CD8-positive, alpha-beta memory T cell (primary cell): Measurements from ENCODE around the gene ENTHD1. TPM values are rescaled to one million over a fixed set of nuclear protein-coding genes. Genes with fewer than 3 reads are reported as not detected.
A peak's percentile ranks its signal among the peaks of the same experiment; 100 is the strongest.

Source experiments
- CTCF ChIA-PET: fragments of 350-600 bp; sonication (Branson Sonifier 250); formaldehyde crosslinking; loops from one replicate; lab custom pipeline; 2021; ENCODE audit warnings: antibody characterized with exemption; lab: Charles Lee
- POLR2A ChIA-PET: fragments of 350-600 bp; sonication (Branson Sonifier 250); formaldehyde crosslinking; loops from one replicate; lab custom pipeline; 2021; ENCODE audit warnings: antibody characterized with exemption; lab: Charles Lee
- DNase-seq, 5 donors: peaks; one replicate each; pipeline versions ENCODE4 v3.0.0 to v3.0.0-alpha.2; 2020 to 2022; ENCODE audit warnings: mixed read lengths in 1 of 5
- H3K27ac ChIP-seq: one replicate; pipeline ENCODE4 v1.7.0; 2013; ENCODE audit warnings: low read depth, mild to moderate bottlenecking, low read length, moderate library complexity
- H3K27me3 ChIP-seq: 2 replicates; pipeline ENCODE4 v1.7.0; 2013; ENCODE audit warnings: low read length, mild to moderate bottlenecking; ENCODE audit not compliant: insufficient read depth, poor library complexity, severe bottlenecking
- H3K36me3 ChIP-seq: 2 replicates; pipeline ENCODE4 v1.7.0; 2013; ENCODE audit warnings: mild to moderate bottlenecking, low read length, moderate library complexity; ENCODE audit not compliant: insufficient read depth
- H3K4me1 ChIP-seq: 2 replicates; pipeline ENCODE4 v1.7.0; 2013; ENCODE audit warnings: mild to moderate bottlenecking, low read length, moderate library complexity; ENCODE audit not compliant: insufficient read depth
- H3K4me3 ChIP-seq: 2 replicates; pipeline ENCODE4 v1.7.0; 2013; ENCODE audit warnings: mild to moderate bottlenecking, low read length
- H3K9me3 ChIP-seq: 2 replicates; pipeline ENCODE4 v1.7.0; 2013; ENCODE audit warnings: mild to moderate bottlenecking, low read length
- H3K27ac Mint-ChIP-seq, 8 donors: one replicate each; pipeline ENCODE4 v1.8.0; 2020 to 2021; ENCODE audit warnings: mixed read lengths in 8 of 8, mild to moderate bottlenecking in 6 of 8, inconsistent platforms in 3 of 8, moderate library complexity in 3 of 8
- H3K27me3 Mint-ChIP-seq, 2 donors: one replicate each; pipeline ENCODE4 v1.8.0; 2020 to 2021; ENCODE audit warnings: mixed read lengths in 2 of 2, mild to moderate bottlenecking in 1 of 2, moderate library complexity in 1 of 2
- H3K36me3 Mint-ChIP-seq, 3 donors: one replicate each; pipeline ENCODE4 v1.8.0; 2020 to 2021; ENCODE audit warnings: mixed read lengths in 3 of 3, inconsistent platforms in 1 of 3, mild to moderate bottlenecking in 1 of 3
- H3K4me1 Mint-ChIP-seq, 3 donors: one replicate each; pipeline ENCODE4 v1.8.0; 2020 to 2021; ENCODE audit warnings: mixed read lengths in 3 of 3, inconsistent platforms in 1 of 3, mild to moderate bottlenecking in 1 of 3
- H3K4me3 Mint-ChIP-seq, 7 donors: one replicate each; pipeline ENCODE4 v1.8.0; 2020 to 2021; ENCODE audit warnings: mixed read lengths in 7 of 7, mild to moderate bottlenecking in 6 of 7, moderate library complexity in 4 of 7, inconsistent platforms in 2 of 7
- H3K9me3 Mint-ChIP-seq, 5 donors: one replicate each; pipeline ENCODE4 v1.8.0; 2020 to 2022; ENCODE audit warnings: mixed read lengths in 5 of 5, mild to moderate bottlenecking in 3 of 5, moderate library complexity in 2 of 5, inconsistent platforms in 1 of 5
- polyA plus RNA-seq: library from polyadenylated mRNA; unstranded; fragments of 300-500 nt; fragmentation: Illumina TruSeq; gene quantifications from one replicate; pipeline ENCODE4 v1.2.3, GENCODE V29; 2021
- total RNA-seq, 2 experiments: library from RNA; stranded (reverse); gene quantifications; one replicate each; pipeline ENCODE4 v1.2.3, GENCODE V29; 2021

Gene ENTHD1
- total RNA-seq (under 1 TPM; 0.16 to 0.35 TPM), polyA plus RNA-seq (0.16 TPM)

GRCh38 chr22:39893526-39893925 is at the start of gene ENTHD1:
Gene ENTHD1 (minus strand): TSS chr22:39893760. CDS start chr22:39887748, 6,012 bp downstream.
- H3K4me1 ChIP-seq = peaks cover 21% of the 10 kb centered on the region
- ChIA-PET CTCF (interaction anchor here (1.2 to 7.4 kb wide), 2 partner anchors 131 to 455 kb away, joined by 3 to 54 read pairs; no protein-coding TSS in a partner anchor), POLR2A (no interaction called here)
- H3K9me3 Mint-ChIP-seq = no peaks in the 10 kb centered on the region
- no peaks in the 10 kb centered on the region for H3K36me3 Mint-ChIP-seq
- no peak for DNase-seq
- no peaks in the 10 kb centered on the region for H3K9me3 ChIP-seq
- peaks cover 8 to 15% (median 10%) of the 10 kb centered on the region in 3 donors for H3K4me1 Mint-ChIP-seq
- no peak within 1 kb of the TSS for H3K4me3 Mint-ChIP-seq
- no peaks in the 10 kb centered on the region for H3K27me3 ChIP-seq
- no peaks in the 10 kb centered on the region for H3K36me3 ChIP-seq
- H3K27ac ChIP-seq = no peak within 1 kb of the TSS
- H3K4me3 ChIP-seq = no peak within 1 kb of the TSS
- no peaks in the 10 kb centered on the region for H3K27me3 Mint-ChIP-seq
- peak within 1 kb of the TSS in 1 of 8 donors; percentile 27 for H3K27ac Mint-ChIP-seq

GRCh38 chr22:39943337-39943736 is 49.8 kb upstream of the ENTHD1 start:
- Histone ChIP-seq H3K4me3 (no peak overlapping the region), H3K9me3 (no peaks in the 10 kb centered on the region), H3K27ac (peak overlapping the region; percentile 1), H3K36me3 (peaks cover 11% of the 10 kb centered on the region), H3K27me3 (no peaks in the 10 kb centered on the region), H3K4me1 (peaks cover 96% of the 10 kb centered on the region)
- Mint-ChIP-seq H3K4me3 (peak overlapping the region; percentile 7 to 80 (median 68)), H3K9me3 (no peaks in the 10 kb centered on the region), H3K4me1 (peaks cover 91 to 98% (median 96%) of the 10 kb centered on the region in 3 donors), H3K27me3 (no peaks in the 10 kb centered on the region), H3K27ac (peak overlapping the region in 7 of 8 donors; percentile 83 to 96 (median 94)), H3K36me3 (peaks cover 0 to 54% (median 7%) of the 10 kb centered on the region in 3 donors)
- POLR2A ChIA-PET = interaction anchor here (0.6 to 1.4 kb wide), 6 partner anchors 19 to 427 kb away, joined by 3 to 6 read pairs (median 4); no protein-coding TSS in a partner anchor
- CTCF ChIA-PET = interaction anchor here (0.9 to 2.8 kb wide), 19 partner anchors 10 to 449 kb away, joined by 3 to 26 read pairs (median 4); no protein-coding TSS in a partner anchor
- peak in 2 of 5 donors; percentile 52 to 66 for DNase-seq

- Histone ChIP-seq H3K27ac (peak overlapping the region; percentile 1), H3K4me3 (no peak overlapping the region), H3K27me3 (no peaks in the 10 kb centered on the region), H3K36me3 (peaks cover 5% of the 10 kb centered on the region), H3K9me3 (no peaks in the 10 kb centered on the region), H3K4me1 (peaks cover 97% of the 10 kb centered on the region)
- no peaks in the 10 kb centered on the region for H3K27me3 Mint-ChIP-seq
- H3K27ac Mint-ChIP-seq = peak overlapping the region in 7 of 8 donors; percentile 83 to 96 (median 94)
- H3K4me1 Mint-ChIP-seq = peaks cover 93 to 98% (median 98%) of the 10 kb centered on the region in 3 donors
- peaks cover 0 to 50% (median 5%) of the 10 kb centered on the region in 3 donors for H3K36me3 Mint-ChIP-seq
- no peak for DNase-seq
- peak overlapping the region; percentile 7 to 80 (median 68) for H3K4me3 Mint-ChIP-seq
- H3K9me3 Mint-ChIP-seq = no peaks in the 10 kb centered on the region
- CTCF ChIA-PET = interaction anchor here (0.9 to 2.8 kb wide), 27 partner anchors 9 to 449 kb away, joined by 3 to 26 read pairs (median 4); no protein-coding TSS in a partner anchor
- POLR2A ChIA-PET = interaction anchor here (0.6 to 1.4 kb wide), 8 partner anchors 17 to 427 kb away, joined by 3 to 6 read pairs (median 4); no protein-coding TSS in a partner anchor
These were observed 49.1 kb upstream of the ENTHD1 start for GRCh38 chr22:39942439-39943230.

GRCh38 chr22:39941601-39942000 is 48.0 kb upstream of the ENTHD1 start:
- no peaks in the 10 kb centered on the region for H3K36me3 ChIP-seq
- no peaks in the 10 kb centered on the region for H3K27me3 ChIP-seq
- Mint-ChIP-seq H3K4me3 (peak overlapping the region in 4 of 7 donors; percentile 9 to 54 (median 20)), H3K27ac (peak overlapping the region in 7 of 8 donors; percentile 76 to 95 (median 94)), H3K4me1 (peaks cover 93 to 98% (median 98%) of the 10 kb centered on the region in 3 donors), H3K36me3 (peaks cover 0 to 40% (median 5%) of the 10 kb centered on the region in 3 donors), H3K9me3 (no peaks in the 10 kb centered on the region), H3K27me3 (no peaks in the 10 kb centered on the region)
- H3K27ac ChIP-seq = no peak overlapping the region
- no peak overlapping the region for H3K4me3 ChIP-seq
- ChIA-PET CTCF (interaction anchor here (0.9 to 2.8 kb wide), 11 partner anchors 8 to 413 kb away, joined by 3 to 26 read pairs (median 7); no protein-coding TSS in a partner anchor), POLR2A (interaction anchor here (1.1 to 1.4 kb wide), 2 partner anchors 16 to 20 kb away, joined by 3 to 4 read pairs; no protein-coding TSS in a partner anchor)
- H3K4me1 ChIP-seq = peaks cover 97% of the 10 kb centered on the region
- H3K9me3 ChIP-seq = no peaks in the 10 kb centered on the region
- no peak for DNase-seq

GRCh38 chr22:39940757-39941305 is 47.3 kb upstream of the ENTHD1 start:
- peak overlapping the region; percentile 31 to 74 (median 66) for H3K4me3 Mint-ChIP-seq
- Histone ChIP-seq H3K4me1 (peaks cover 97% of the 10 kb centered on the region), H3K36me3 (no peaks in the 10 kb centered on the region), H3K9me3 (no peaks in the 10 kb centered on the region), H3K4me3 (peak overlapping the region; percentile 38), H3K27ac (no peak overlapping the region), H3K27me3 (no peaks in the 10 kb centered on the region)
- CTCF ChIA-PET = interaction anchor here (1.4 to 2.8 kb wide), 7 partner anchors 12 to 412 kb away, joined by 4 to 22 read pairs (median 7); no protein-coding TSS in a partner anchor
- H3K4me1 Mint-ChIP-seq = peaks cover 94 to 98% (median 98%) of the 10 kb centered on the region in 3 donors
- H3K27ac Mint-ChIP-seq = peak overlapping the region in 7 of 8 donors; percentile 76 to 95 (median 94)
- H3K36me3 Mint-ChIP-seq = peaks cover 0 to 37% (median 5%) of the 10 kb centered on the region in 3 donors
- POLR2A ChIA-PET = interaction anchor here (1.4 kb wide), 1 partner anchor 20 kb away, joined by 4 read pairs; no protein-coding TSS in a partner anchor
- peak in 2 of 5 donors; percentile 51 to 72 for DNase-seq
- H3K27me3 Mint-ChIP-seq = no peaks in the 10 kb centered on the region
- no peaks in the 10 kb centered on the region for H3K9me3 Mint-ChIP-seq

GRCh38 chr22:39939830-39940229 is 46.3 kb upstream of the ENTHD1 start:
- H3K27me3 Mint-ChIP-seq = no peaks in the 10 kb centered on the region
- Histone ChIP-seq H3K9me3 (no peaks in the 10 kb centered on the region), H3K4me3 (peak overlapping the region; percentile 38), H3K27me3 (no peaks in the 10 kb centered on the region), H3K36me3 (no peaks in the 10 kb centered on the region), H3K27ac (no peak overlapping the region), H3K4me1 (peaks cover 97% of the 10 kb centered on the region)
- peaks cover 0 to 36% (median 8%) of the 10 kb centered on the region in 3 donors for H3K36me3 Mint-ChIP-seq
- H3K27ac Mint-ChIP-seq = peak overlapping the region in 7 of 8 donors; percentile 76 to 95 (median 94)
- H3K9me3 Mint-ChIP-seq = no peaks in the 10 kb centered on the region
- H3K4me1 Mint-ChIP-seq = peaks cover 94 to 98% (median 98%) of the 10 kb centered on the region in 3 donors
- ChIA-PET CTCF (interaction anchor here (0.9 to 2.3 kb wide), 4 partner anchors 14 to 85 kb away, joined by 3 to 12 read pairs (median 5); no protein-coding TSS in a partner anchor), POLR2A (interaction anchor here (0.6 to 1.4 kb wide), 4 partner anchors 14 to 414 kb away, joined by 3 to 12 read pairs (median 8); no protein-coding TSS in a partner anchor)
- DNase-seq = no peak
- peak overlapping the region; percentile 40 to 72 (median 60) for H3K4me3 Mint-ChIP-seq

GRCh38 chr22:39938509-39939111 is 45.0 kb upstream of the ENTHD1 start:
- CTCF ChIA-PET = interaction anchor here (1.0 to 2.3 kb wide), 4 partner anchors 13 to 86 kb away, joined by 3 to 12 read pairs (median 5); no protein-coding TSS in a partner anchor
- Histone ChIP-seq H3K27ac (peak overlapping the region; percentile 18), H3K9me3 (no peaks in the 10 kb centered on the region), H3K36me3 (no peaks in the 10 kb centered on the region), H3K4me3 (peak overlapping the region; percentile 9), H3K4me1 (peaks cover 97% of the 10 kb centered on the region), H3K27me3 (no peaks in the 10 kb centered on the region)
- H3K9me3 Mint-ChIP-seq = no peaks in the 10 kb centered on the region
- H3K4me3 Mint-ChIP-seq = peak overlapping the region; percentile 9 to 82 (median 76)
- peak overlapping the region in 7 of 8 donors; percentile 87 to 94 (median 91) for H3K27ac Mint-ChIP-seq
- H3K27me3 Mint-ChIP-seq = no peaks in the 10 kb centered on the region
- no peak for DNase-seq
- H3K36me3 Mint-ChIP-seq = peaks cover 0 to 33% (median 8%) of the 10 kb centered on the region in 3 donors
- peaks cover 95 to 98% (median 98%) of the 10 kb centered on the region in 3 donors for H3K4me1 Mint-ChIP-seq
- POLR2A ChIA-PET = interaction anchor here (0.8 to 1.3 kb wide), 3 partner anchors 10 to 39 kb away, joined by 3 read pairs; no protein-coding TSS in a partner anchor
